Right lobe of liver (tissue), 4 donors: Measurements from ENCODE around the gene CX3CL1.

Experiments
- CTCF ChIP-seq, 4 donors: fragments of 200-600 bp in 3 of 4; fragments of 450-650 bp in 1 of 4; IDR thresholded peaks; one replicate each; pipeline versions ENCODE4 v1.5.1 to v1.8.0; 2016 to 2022; ENCODE audit warnings: antibody characterized with exemption in 4 of 4, mild to moderate bottlenecking in 2 of 4
- POLR2A ChIP-seq: fragments of 450-650 bp; IDR thresholded peaks from one replicate; pipeline ENCODE4 v1.6.1; 2017; ENCODE audit warnings: antibody characterized with exemption, mild to moderate bottlenecking
- donor health status: DM: no; HTN: no; CAD: no.
- donor health status: DM: no; HTN: no; CAD: no.
- donor health status: DM: no; HTN: yes; CAD: no.

DNA sequence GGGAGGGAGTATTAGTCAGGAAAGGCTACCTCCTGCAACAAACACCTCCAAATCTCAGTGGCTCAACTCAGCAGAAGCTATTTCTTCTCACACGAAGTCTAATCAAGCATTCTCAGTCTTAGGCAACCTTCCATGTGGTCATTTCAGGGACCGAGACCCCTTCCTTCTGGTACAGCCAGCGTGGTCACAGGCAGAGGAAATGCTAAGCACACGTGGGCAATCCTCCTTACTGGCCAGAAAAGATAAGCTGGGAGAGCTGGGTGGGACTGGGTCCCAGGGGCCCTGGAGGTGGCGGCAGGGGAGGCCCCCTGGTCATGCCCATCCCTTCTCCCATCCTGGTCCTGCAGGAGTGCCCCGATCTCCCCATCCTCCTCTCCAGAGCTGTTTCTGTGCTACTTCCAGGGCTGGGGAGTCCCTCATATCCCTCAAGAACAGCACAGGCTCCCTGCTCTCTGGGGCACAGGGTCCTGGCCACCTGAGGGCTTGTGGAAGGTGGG is 5.7 kb upstream of the CX3CL1 start:
- TF ChIP-seq POLR2A (no peak), CTCF (IDR thresholded peaks at IDR 0.05) (no peak)
